HG03025 (cell line): ENCODE data around the gene DNER.

Experiments used
- ATAC-seq: cut with Tn5 transposase; IDR thresholded peaks from one replicate; pipeline ENCODE4 v1.9.1; 2021; ENCODE audit warnings: mild to moderate bottlenecking, moderate library complexity; ENCODE audit not compliant: unreplicated experiment, low FRiP score

Gene DNER

GRCh38 chr2:229673676-229674075 lies 40.7 kb downstream of the DNER start:
- ATAC-seq, result no peak

- no peak for ATAC-seq
Measured at GRCh38 chr2:229672021-229672420, 42.3 kb downstream of the DNER start.

- ATAC-seq, result no peak
Measured at GRCh38 chr2:229669841-229670240, 44.5 kb downstream of the DNER start.

GRCh38 chr2:229666811-229667210 lies 47.5 kb downstream of the DNER start:
- no peak for ATAC-seq

- ATAC-seq, result no peak
Measured at GRCh38 chr2:229665158-229665557, 49.2 kb downstream of the DNER start.

GRCh38 chr2:229661478-229661877 lies 52.9 kb downstream of the DNER start:
- no peak for ATAC-seq

- no peak for ATAC-seq
Measured at GRCh38 chr2:229660951-229661350, 53.4 kb downstream of the DNER start.

- no peak for ATAC-seq
Measured at GRCh38 chr2:229660391-229660790, 54.0 kb downstream of the DNER start.

- ATAC-seq, result no peak
Measured at GRCh38 chr2:229658004-229658403, 56.4 kb downstream of the DNER start.

- no peak for ATAC-seq
Measured at GRCh38 chr2:229654437-229654836, 59.9 kb downstream of the DNER start.

GRCh38 chr2:229653531-229653930 lies 60.8 kb downstream of the DNER start:
- ATAC-seq, result no peak

GRCh38 chr2:229652796-229653195 lies 61.6 kb downstream of the DNER start:
- ATAC-seq, result no peak

GRCh38 chr2:229650901-229651300 lies 63.5 kb downstream of the DNER start:
- no peak for ATAC-seq

- no peak for ATAC-seq
Measured at GRCh38 chr2:229650059-229650458, 64.3 kb downstream of the DNER start.

- no peak for ATAC-seq
Measured at GRCh38 chr2:229646186-229646723, 68.1 kb downstream of the DNER start.

- ATAC-seq, result no peak
Measured at GRCh38 chr2:229642371-229642770, 72.0 kb downstream of the DNER start.

GRCh38 chr2:229641676-229642075 lies 72.7 kb downstream of the DNER start:
- no peak for ATAC-seq

- no peak for ATAC-seq
Measured at GRCh38 chr2:229640636-229641035, 73.7 kb downstream of the DNER start.

- no peak for ATAC-seq
Measured at GRCh38 chr2:229636571-229636970, 77.8 kb downstream of the DNER start.

- ATAC-seq, result no peak
Measured at GRCh38 chr2:229635371-229635680, 79.0 kb downstream of the DNER start.

GRCh38 chr2:229634601-229635370 lies 79.6 kb downstream of the DNER start:
- no peak for ATAC-seq

- ATAC-seq, result no peak
Measured at GRCh38 chr2:229633556-229633955, 80.8 kb downstream of the DNER start.

GRCh38 chr2:229629039-229629438 lies 85.3 kb downstream of the DNER start:
- no peak for ATAC-seq
